GM21528 (cell line): ENCODE measurements around the gene SCARF2.
"Not testable (repeated sequence)": the region's sequence is repeated elsewhere in the genome, so short reads cannot be mapped to it uniquely, and the experiment has no call there.

Experiments
- ATAC-seq: cut with Tn5 transposase; IDR thresholded peaks from one replicate; pipeline ENCODE4 v1.9.1; 2021; ENCODE audit warnings: mild to moderate bottlenecking, moderate library complexity; ENCODE audit not compliant: unreplicated experiment, low FRiP score

SCARF2 gene

DNA sequence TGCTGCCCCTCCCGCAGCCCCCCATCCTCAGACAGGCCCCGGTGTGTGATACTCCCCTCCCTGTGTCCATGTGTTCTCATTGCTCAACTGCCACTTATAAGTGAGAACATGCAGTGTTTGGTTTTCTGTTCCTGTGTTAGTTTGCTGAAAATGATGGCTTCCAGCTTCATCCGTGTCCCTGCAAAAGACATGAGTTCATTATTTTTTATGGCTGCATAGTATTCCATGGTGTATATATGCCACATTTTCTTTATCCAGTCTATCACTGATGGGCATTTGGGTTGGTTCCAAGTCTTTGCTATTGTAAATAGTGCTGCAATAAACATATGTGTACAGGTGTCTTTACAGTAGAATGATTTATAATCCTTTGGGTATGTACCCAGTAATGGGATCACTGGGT lies 22.4 kb downstream of the SCARF2 start:
- ATAC-seq = not testable (repeated sequence)

DNA sequence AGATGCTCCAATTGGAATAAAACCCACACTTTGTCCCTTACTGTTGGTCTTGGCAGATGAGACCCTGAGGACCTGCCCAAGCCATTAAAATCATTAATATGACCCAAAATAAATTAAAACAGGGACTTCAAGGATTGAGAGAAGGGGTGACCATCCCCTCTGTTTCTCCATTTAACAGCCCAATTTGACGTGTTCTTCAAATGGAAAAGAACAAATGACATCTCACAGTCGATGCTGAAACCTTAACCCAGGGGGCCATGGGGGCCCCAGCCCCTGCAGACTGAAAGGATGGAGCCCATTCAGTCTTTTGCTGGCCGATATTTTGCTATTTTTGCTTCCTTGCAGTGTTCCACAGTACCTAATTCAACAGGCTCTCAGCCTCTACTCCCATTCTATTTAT lies 23.2 kb downstream of the SCARF2 start:
- no peak for ATAC-seq

DNA sequence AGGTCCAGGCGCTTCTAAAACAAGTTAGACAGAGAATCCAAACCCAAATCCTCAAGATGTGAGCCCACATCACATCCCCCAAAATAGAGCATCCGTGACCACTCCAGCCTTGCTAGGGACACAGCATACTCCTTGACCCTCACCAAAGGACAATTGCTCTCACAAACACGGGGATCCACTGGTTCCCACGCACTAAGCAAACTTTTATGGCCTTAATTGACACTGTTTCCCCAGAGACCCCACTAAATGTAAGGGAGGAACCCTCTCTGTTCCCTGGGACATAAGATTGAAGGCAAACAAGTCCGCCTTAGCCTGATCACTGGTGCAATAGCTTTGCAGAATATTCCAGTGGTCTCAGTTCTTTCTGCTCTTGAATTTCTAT lies 23.6 kb downstream of the SCARF2 start:
- no peak for ATAC-seq

DNA sequence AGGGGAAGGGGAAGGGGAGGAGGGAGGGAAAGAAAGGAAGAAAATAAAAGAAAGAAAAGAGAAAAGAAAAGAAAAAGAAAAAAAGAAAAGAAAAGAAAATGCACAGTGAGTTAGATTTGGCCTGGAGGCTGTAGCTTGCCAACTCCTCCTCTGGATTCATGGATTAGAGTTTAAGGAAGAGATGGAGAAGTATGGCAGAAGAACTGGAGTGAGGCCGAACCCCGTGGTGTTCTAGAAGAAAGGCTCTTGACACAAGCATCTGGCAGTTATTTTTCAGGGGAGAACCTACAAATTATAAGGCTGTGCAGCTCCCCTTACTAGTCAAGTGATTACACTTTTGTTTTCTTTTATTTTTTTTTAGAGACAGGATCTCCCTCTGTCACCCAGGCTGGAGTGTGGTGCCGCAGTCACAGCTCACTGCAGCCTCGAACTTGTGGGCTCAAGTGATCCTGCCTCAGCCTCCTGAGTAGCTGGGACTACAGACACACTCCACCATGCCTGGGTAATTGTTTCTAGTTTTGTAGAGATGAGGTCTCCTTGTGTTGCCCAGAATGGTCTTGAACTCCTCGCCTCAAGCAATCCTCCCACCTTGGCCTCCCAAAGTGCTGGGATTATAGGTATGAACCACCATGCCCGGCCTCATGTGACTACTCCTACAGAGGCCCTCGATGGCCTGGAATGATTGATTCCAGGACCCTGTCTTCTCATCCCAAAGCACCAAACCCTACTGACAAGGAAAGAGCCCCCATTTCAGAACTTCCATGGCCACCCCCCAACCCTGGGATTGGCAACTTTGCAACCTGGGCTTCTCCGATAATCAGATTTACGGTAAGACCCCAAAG lies 24.2 kb downstream of the SCARF2 start:
- no peak for ATAC-seq

DNA sequence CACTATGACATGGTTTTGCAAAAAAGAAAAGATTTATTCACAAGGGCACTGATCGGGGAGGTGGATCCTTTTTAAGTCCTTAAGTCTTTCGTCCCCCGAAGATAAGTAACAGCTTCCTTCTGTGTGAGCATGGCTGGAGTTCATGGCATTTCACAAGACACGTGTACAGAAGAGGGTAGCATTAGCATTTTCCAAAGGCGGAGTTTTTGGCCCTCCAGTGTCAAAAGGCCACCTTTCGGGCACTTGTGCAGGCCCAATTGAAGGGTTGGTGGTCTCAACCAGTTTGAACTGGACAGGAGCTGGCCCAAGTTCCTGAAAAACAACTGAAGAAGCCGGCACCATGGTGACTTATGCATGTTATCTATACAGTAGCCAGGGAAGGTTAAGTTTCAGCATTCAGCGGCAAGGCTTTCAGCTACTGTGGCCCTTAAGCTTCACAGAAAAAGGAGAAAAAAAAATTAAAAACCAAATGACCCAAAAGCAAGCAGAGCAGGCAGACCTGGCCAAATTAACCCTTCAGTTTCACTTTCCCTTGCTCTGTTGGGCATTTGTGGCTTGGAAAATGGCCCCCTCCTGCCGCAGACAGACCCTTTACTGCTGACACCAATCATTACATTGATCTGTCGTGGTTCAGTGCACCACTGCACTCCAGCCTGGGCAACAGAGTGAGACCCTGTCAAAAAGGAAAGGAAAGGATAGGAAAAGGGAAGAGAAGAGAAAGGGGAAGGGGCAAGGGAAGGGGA lies 25.0 kb downstream of the SCARF2 start:
- no peak for ATAC-seq

DNA sequence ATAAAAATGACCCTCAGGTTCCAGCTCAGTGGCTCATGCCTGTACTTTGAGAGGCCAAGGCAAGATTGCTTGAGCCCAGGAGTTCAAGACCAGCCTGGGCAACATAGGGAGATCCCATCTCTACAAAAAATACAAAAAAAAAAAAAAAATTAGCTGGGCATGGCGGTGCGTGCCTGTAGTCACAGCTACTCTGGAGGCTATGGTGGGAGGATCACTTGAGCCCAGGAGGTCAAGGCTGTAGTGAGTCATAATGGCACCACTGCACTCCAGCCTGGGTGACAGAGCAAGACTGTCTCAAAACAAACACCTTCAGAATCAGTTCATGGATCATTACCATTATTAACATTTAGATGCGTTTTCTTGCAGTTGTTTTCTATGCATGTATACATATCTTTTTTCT lies 28.2 kb downstream of the SCARF2 start:
- ATAC-seq = not testable (repeated sequence)

DNA sequence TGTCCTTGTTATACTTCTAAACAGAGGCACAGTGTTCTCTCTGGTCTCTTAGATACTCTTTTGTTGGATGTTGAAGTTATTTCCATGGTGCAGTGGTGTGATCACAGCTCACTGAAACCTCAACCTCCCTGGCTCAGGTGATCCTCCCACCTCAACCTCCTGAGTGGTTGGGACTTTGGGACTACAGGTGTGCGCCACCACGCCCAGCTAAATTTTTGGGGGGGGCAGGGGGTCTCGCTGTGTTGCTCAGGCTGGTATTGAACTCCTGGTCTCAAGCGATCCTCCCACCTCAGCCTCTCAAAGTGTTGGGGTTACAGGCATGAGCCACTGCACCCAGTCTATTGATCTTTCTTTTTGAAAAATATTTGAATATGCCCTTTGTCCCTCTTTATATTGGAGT lies 28.7 kb downstream of the SCARF2 start:
- ATAC-seq = no peak

DNA sequence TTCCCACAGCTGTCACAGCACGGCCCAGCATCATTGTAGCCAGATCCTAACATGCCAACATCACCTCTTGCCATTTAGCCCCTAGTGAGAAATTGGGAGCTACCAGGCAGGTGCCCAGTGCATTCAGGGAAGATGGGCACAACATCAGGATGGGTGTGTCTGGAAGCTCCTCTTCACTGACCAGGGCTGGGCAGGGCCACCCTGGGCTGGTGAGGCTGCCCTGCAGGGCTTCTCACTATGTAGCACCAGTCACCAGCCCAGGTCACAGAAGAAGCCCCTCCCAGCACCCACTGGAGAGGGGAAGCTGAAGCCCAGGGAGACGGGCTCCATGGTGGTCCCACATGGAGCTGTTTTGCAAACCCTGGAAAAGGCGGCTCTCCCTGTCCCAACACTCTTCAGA lies 29.8 kb downstream of the SCARF2 start:
- ATAC-seq = no peak

DNA sequence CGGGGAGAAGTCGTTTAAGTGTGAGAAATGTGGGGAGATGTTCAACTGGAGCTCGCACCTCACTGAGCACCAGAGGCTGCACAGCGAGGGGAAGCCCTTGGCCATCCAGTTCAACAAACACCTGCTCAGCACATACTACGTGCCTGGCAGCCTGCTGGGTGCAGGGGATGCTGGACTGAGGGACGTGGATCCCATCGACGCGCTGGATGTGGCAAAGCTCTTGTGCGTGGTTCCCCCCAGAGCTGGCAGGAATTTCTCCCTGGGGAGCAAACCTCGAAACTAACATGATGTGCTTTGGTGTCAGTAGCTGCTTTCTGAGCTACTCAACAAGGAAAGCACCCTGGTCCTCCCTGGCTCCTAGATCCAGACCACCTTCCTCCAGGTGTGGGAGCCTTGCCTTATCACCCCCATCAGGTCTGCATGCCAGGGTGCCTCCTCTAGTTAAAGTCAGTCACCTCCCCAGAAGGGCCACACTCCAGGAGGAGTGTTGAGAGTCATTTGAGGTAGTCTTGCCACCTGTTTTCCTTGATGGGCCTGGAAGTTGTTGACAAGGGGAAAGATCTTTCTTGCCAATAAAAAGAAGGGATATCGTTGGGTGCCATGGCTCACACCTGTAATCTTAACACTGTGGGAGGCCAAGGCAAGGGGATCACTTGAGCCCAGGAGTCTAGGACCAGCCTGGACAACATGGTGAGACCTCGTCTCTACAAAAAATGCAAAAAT lies 30.8 kb downstream of the SCARF2 start:
- ATAC-seq = no peak

DNA sequence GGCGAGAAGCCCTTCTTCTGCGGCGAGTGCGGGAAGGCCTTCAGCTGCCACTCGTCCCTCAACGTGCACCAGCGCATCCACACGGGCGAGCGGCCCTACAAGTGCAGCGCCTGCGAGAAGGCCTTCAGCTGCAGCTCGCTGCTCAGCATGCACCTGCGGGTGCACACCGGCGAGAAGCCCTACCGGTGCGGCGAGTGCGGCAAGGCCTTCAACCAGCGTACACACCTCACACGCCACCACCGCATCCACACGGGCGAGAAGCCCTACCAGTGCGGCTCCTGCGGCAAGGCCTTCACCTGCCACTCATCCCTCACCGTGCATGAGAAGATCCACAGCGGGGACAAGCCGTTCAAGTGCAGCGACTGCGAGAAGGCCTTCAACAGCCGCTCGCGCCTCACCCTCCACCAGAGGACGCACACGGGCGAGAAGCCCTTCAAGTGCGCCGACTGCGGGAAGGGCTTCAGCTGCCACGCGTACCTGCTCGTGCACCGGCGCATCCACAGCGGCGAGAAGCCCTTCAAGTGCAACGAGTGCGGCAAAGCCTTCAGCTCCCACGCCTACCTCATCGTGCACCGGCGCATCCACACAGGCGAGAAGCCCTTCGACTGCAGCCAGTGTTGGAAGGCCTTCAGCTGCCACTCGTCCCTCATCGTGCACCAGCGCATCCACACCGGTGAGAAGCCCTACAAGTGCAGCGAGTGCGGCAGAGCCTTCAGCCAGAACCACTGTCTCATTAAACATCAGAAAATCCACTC lies 31.5 kb downstream of the SCARF2 start:
- no peak for ATAC-seq

DNA sequence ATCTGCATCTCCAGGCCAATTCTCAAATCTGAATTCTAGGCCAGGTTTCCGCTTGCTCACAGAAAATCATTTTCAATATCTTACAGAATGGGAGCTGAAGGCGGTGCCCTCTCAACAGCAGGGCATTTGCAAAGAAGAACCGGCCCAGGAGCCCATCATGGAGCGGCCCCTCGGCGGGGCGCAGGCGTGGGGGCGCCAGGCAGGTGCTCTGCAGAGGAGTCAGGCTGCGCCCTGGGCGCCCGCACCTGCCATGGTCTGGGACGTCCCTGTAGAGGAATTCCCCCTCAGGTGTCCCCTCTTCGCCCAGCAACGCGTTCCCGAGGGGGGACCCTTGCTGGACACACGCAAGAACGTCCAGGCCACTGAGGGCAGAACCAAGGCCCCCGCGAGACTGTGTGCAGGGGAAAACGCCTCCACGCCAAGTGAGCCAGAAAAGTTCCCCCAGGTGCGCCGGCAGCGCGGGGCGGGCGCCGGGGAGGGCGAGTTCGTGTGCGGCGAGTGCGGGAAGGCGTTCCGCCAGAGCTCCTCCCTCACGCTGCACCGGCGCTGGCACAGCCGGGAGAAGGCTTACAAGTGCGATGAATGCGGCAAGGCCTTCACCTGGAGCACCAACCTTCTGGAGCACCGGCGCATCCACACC lies 32.2 kb downstream of the SCARF2 start:
- ATAC-seq = no peak

DNA sequence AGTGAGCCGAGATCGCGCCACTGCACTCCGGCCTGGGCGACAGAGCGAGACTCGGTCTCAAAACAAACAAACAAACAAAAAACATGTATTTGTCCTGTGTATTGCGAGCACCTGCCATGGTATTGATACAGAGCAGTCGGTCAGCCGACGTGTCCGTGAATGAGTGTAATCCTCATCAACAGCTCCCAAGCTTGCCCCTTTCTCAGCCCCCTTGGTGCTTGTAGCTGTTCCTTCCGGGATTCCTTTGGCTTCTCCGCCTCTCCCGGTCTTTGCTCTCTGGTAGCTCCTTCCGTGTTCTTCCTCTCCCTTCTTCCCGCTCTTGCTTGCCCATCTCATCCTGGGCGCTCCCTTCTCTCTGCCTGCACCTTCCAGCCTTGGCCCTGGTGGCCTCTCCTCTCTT lies 32.7 kb downstream of the SCARF2 start:
- ATAC-seq = no peak

DNA sequence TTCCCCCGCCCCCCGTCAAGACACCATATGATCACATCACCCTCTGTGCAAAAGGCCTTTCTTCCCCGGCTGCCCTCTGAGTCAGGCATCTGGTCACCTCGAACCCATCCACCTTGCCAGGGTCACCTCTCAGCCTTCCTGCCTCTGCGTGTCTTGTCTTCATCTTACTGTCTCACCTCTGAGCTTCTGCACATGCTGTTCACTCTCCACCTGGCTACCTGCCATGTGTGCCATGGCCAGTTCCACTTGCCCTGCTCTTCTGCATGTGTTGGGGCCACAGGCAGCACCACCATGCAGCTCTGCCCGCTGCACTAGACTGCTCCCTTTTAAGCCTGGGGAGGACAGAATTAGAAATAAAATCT lies 33.9 kb downstream of the SCARF2 start:
- ATAC-seq = no peak

DNA sequence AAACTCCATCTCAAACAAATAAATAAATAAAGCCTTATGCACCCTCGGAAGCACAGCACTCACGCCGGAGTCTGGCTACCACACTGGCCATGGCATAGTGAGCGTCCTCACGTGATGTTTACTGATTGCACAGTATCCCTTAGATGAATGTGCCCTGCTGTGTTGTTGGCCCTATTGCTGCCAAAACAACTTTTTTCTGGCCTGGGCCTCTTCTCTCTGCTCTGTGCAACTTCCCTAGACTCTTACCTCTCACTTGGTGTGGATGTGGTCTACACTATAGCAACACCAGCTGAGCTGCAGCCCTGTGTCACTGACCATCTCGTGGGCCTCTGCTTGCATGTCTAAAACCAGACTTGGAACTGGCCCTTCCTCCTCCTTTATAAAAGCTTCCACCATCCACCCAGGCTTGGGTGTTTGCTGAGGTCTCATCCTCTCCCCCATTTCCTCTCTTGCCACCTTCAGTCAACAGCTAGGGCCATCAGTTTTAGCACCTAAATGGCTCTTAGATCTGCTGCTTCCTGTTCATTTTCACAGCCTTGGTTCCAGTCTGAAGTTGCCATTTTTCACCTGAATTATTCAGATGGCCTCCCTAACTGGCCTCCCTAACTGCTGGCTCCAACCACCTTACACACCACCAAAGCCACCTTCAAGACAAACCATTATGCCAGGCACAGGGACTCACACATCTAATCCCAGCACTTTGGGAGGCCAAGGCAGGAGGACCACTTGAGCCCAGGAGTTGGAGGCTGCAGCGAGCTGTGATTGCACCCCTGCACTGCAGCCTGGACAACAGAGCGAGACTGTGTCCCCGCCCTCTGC lies 34.5 kb downstream of the SCARF2 start:
- ATAC-seq = no peak

DNA sequence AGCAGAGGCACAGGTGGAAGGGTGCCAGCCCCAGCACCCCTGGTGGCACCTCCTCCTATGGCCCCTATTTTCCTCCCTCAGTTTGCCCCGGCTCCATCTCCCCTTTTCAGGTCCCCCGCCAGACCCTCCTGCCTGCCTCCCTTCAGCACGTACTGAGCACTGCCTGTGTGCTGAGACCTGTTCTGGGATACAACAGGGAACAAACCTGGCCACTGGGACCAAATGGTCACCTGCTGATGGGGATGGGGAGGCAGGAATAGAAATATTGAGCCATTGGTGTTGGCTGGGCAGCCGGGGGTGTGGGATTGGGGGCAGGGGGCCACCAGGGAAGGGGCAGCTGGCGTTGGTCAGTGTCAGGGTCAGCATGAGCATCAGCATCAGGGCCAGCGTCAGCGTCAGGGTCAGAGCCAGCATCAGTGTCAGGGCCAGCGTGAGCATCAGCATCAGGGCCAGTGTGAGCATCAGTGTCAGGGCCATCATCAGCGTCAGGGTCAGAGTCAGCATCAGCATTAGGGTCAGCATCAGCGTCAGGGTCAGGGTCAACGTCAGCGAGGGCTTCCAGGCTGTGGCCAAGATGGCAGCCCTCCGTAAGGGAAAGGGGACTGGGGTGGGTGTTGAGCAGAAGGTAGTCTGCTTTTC lies 36.1 kb downstream of the SCARF2 start:
- no peak for ATAC-seq

DNA sequence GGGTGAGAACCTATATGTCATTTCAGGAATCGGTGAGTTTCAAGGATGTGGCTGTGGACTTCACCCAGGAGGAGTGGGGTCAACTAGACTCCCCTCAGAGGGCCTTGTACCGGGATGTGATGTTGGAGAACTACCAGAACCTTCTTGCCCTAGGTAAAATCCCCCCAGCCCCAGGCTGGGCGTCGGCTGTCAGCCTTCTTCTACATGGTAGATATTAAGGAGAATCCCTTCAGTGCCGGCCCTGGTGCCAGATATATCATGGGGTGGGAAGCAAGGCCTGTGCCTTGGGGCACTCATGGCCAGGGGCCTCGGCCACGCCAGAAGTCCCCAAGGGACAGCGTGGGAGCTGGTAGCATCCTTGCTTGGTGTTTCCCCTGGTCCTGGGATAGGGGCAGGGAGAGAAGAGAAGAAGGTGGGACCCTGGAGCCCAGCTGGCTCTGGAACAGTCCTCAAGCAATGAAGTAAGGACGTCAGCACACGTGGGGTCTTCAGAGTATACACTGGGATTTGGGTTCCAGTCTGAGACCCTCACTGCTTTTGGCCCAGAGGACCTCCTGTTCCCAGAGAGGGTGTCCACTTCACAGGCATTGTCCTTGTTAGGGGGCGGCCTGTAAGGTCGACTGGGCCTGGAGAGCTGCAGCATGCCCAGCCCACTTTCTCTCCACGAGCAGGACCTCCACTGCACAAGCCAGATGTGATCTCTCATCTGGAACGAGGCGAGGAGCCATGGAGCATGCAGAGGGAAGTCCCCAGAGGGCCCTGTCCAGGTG lies 36.8 kb downstream of the SCARF2 start:
- ATAC-seq = no peak

DNA sequence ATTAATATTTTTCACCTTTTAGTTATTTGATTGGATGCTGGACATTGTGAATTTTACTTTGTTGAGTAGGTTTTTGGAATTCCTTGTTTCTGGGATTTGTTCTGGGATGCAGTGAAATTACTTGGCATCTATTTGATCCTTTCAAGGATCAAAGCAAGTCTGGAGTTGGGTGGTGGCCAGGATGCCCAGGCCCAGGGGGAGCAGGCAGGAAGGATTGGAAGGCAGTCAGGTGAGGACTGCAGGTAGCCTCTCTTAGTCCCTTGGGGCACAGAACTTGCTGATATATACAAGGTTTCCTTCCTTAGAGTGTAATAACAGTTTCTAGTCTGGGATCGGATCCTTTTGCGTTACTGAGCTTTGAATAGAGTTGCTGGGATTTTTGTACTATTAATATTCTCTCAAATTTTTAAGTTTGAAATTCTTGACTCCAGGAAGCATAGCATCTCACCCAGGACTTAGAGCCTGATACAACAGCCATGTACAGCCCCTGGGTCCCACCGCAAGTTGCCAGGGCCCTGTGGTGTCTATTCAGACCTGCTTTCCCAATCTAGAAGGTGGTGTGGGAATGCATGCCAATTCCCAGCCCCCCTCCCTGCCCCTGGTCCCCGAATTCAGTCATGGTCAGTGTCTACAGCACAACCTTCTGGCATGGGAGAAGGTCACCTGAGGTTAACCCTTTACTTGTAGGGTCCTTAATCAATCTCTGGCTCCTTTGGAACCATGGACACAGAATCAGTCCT lies 37.6 kb downstream of the SCARF2 start:
- ATAC-seq = no peak

DNA sequence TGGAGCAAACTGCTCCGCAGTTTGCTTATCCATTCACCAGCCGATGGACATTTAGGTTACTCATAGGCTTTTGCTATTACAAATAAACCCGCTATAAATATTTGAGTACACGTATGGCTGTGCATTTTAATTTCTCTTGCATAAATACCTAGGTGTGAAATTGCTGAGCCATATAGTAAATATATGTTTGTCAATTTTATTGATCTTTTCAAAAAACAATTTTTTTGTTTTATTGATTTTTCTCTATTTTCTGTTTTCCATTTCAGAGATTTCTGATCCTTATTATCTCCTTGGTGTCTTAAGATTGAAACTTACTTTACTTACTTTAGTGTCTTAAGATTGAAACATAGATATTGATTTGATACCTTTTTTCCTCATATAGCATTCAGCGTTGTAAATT lies 39.2 kb downstream of the SCARF2 start:
- ATAC-seq = no peak
